ENCODE measurements around the gene CLCNKA.

Gene CLCNKA

GRCh38 chr1:16078925-16079656 lies 57.3 kb downstream of the CLCNKA start:
- no peak for DNase-seq (ENCODE audit: low read depth)

GRCh38 chr1:16080422-16081150 lies 58.8 kb downstream of the CLCNKA start:
- DNase-seq (ENCODE audit: low read depth), result no peak

GRCh38 chr1:16081636-16082035 lies 59.8 kb downstream of the CLCNKA start:
- DNase-seq (ENCODE audit: low read depth), result no peak

- DNase-seq (ENCODE audit: low read depth), result no peak
These were observed 60.6 kb downstream of the CLCNKA start for GRCh38 chr1:16082283-16083038.

- no peak for DNase-seq (ENCODE audit: low read depth)
These were observed 61.6 kb downstream of the CLCNKA start for GRCh38 chr1:16083486-16083885.

Data from GM04503 (cell line).